ENCODE results near the gene SLC25A43.
A peak's percentile ranks its signal among the peaks of the same experiment; 100 is the strongest.
"Not testable (repeated sequence)": the region's sequence is repeated elsewhere in the genome, so short reads cannot be mapped to it uniquely, and the experiment has no call there.

SLC25A43 gene

GRCh38 chrX:119468551-119469312 lies 69.6 kb downstream of the SLC25A43 start:
- peak; percentile 81 to 87 for DNase-seq

GRCh38 chrX:119469313-119469635 lies 70.1 kb downstream of the SLC25A43 start:
- no peak for DNase-seq

GRCh38 chrX:119474615-119475388 lies 75.7 kb downstream of the SLC25A43 start:
- DNase-seq: no peak

GRCh38 chrX:119475389-119476101 lies 76.4 kb downstream of the SLC25A43 start:
- no peak for DNase-seq

GRCh38 chrX:119477812-119478232 lies 78.7 kb downstream of the SLC25A43 start:
- DNase-seq: peak; percentile 44 to 75

- DNase-seq: no peak
Observed at GRCh38 chrX:119478504-119478903, 79.4 kb downstream of the SLC25A43 start.

- no peak for DNase-seq
Observed at GRCh38 chrX:119479845-119480244, 80.7 kb downstream of the SLC25A43 start.

GRCh38 chrX:119481323-119481801 lies 82.2 kb downstream of the SLC25A43 start:
- no peak for DNase-seq

GRCh38 chrX:119482041-119482440 lies 82.9 kb downstream of the SLC25A43 start:
- DNase-seq: no peak

GRCh38 chrX:119482481-119483480 lies 83.6 kb downstream of the SLC25A43 start:
- peak; percentile 69 to 79 for DNase-seq

- no peak for DNase-seq
Observed at GRCh38 chrX:119486745-119487144, 87.6 kb downstream of the SLC25A43 start.

GRCh38 chrX:119487766-119488165 lies 88.6 kb downstream of the SLC25A43 start:
- DNase-seq: not testable (repeated sequence)

- peak in 1 of 2 donors; percentile 49 for DNase-seq
Observed at GRCh38 chrX:119488749-119489148, 89.6 kb downstream of the SLC25A43 start.

GRCh38 chrX:119489212-119490074 lies 90.3 kb downstream of the SLC25A43 start:
- no peak for DNase-seq

- no peak for DNase-seq
Observed at GRCh38 chrX:119492463-119492862, 93.3 kb downstream of the SLC25A43 start.

- DNase-seq: not testable (repeated sequence)
Observed at GRCh38 chrX:119493851-119494495, 94.8 kb downstream of the SLC25A43 start.

- no peak for DNase-seq
Observed at GRCh38 chrX:119495734-119496726, 96.9 kb downstream of the SLC25A43 start.

GRCh38 chrX:119497185-119497584 lies 98.0 kb downstream of the SLC25A43 start:
- DNase-seq: peak in 1 of 2 donors; percentile 36

Data from inflammatory macrophage treated with lipopolysaccharide for 1 hour (primary cell).